CD4-positive, alpha-beta T cell treated with Interferon alpha-2 for 1 hour (primary cell): ENCODE data around the gene BICDL2.

Source experiments
- DNase-seq, 2 donors: peaks; one replicate each; pipeline ENCODE4 v3.0.0-alpha.2; 2020 to 2022

The BICDL2 gene

DNA sequence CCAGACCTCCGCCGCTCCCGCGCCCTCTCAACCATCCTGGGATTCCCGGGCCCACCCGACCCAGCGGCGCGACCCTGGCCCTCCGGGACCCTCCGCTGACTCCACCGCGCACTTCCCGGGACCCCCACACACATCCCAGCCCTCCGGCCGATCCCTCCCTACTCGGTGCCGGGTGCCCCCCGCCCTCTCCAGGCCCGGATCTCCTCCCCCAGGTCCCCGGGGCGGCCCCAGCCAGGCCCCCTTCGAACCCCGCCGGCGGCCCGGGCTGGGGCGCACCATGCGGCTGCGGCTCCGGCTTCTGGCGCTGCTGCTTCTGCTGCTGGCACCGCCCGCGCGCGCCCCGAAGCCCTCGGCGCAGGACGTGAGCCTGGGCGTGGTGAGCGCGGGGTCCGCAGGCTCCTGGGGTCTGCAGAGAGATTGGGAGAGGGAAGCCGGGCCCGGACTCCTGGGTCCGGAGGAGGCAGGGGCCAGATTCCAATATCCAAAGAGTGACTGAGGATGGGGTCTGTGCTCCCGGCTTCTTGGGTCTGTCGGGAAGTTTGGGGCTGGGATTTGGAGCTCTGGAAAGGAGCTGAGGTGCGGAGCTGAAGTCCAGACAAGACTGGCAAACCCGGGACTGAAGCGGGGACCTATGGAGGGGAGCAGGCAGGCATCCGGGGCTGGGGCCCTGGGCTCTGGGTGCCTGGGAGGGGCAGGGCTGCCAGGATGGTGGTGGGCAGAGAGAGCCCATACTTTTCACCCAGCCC lies 10.1 kb upstream of the BICDL2 start:
- no peak for DNase-seq

DNA sequence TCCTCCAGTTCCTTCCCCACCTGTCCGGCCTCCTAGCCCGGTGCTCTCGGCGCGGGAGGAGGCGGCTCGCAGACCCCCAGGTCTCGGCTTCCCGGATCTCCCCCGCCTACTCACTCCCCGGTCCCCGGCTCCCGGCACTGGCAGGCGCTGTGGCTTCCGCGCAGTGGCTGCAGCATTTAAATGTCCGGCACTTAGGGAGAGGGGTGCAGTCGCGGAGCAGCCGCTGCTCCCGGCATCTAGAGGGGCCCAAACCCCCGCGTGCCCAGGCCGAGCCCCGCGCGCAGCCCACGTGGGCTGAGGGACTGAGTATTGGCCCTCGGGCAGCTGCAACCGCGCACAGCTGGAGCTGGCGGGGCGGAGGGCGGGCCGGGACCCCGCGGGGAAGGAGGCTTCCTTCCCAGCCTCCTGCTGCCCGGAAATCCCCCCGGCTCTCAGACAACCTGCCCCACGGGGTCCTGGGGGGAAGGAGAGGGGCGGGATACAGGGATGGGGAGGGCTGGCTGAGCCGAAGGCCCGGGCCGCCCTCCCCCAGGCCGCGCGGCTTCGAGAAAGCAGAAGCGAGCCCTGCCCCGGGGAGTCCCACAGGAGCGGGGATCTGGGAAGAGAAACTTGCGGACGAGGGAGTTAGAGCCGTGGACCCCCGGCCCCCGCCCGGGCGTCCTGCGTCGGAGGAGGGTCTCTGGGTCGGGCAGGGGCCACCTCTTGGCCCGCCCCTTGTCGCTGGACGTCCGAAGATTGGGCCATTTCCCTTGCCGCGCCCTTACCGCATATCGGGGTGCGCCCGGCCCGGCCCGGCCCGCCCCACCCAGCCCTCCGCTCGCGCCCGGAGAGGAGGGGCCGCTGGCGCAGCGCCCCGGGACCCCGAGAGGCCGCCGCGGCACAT lies 9.3 kb upstream of the BICDL2 start, which contains the start of gene MMP25:
Gene MMP25 (plus strand): TSS at position 804 of the 883 bp plus-strand sequence. CDS start 357 bp downstream, outside the sequence.
- no peak for DNase-seq

DNA sequence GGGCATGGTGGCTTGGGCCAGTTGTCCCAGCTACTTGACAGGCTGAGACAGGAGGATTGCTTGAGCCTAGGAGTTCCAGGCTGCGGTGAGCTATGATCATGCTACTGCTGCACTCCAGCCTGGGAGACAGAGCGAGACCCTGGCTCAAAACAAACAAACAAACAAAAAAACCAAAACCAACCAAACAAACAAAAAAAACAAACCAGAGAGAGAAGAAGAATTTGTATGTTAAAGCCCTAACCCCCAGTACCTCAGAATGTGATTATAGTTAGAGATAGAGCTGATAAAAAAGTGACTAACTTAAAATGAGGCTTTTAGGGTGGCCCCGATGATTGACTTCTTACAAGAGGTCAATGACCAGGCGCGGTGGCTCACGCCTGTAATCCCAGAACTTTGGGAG lies 8.0 kb upstream of the BICDL2 start:
- DNase-seq, result no peak

DNA sequence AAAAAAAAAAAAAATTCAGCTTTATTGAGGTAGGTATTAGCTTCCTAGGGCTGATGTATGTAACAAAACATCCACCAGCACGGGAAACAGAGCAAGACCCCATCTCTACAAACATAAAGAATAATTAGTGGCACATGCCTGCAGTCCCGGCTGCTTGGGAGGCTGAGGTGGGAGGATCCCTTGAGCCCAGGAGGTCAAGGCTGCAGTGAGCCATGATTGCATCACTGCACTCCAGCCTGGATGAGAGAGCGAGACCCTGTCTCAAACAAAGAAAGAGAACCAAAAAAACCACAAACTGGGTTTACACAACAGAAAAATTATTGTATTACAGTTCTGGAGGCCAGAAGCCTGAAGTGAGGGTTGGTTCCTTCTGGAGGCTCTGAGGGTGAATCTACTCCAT lies 5.6 kb upstream of the BICDL2 start:
- DNase-seq, result no peak

DNA sequence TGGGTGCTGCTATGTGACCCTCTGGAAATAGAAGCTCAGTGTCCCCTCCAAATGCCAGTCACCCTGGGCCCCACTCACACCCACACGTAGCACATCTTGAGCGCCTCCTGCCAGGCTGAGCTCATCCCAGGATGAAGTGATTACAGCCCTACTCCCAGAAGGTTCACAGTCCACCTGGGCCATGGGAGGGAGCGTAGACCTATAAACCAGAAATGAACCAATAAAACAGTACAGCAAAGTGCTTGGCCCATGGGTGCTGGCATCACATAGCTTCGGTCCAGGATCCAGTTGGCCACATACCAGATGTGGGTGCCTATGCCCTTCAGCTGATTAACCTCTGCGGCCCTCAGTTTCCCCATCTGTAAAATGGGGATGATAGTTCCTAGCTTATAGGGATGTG lies 2.2 kb upstream of the BICDL2 start:
- DNase-seq, result no peak

DNA sequence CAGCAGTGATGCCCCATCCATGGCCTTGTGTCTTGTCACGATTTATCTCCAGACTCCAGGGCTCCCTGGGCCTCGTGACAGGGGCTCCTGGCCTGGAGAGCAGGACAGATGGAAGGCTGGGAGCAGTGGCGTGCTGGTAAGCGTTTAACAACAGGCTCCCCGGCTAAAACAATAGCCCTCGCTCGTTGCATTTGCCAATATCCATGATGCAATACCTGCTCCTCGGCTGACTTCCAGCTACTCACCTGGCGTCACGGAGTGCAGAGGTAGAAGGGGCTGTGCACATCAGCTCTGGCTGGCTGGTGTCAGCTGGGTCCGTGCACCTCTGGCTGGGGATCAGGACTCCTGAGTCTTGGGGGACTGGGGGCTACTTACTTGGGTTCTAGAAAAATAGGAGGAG lies 1.5 kb upstream of the BICDL2 start:
- no peak for DNase-seq

DNA sequence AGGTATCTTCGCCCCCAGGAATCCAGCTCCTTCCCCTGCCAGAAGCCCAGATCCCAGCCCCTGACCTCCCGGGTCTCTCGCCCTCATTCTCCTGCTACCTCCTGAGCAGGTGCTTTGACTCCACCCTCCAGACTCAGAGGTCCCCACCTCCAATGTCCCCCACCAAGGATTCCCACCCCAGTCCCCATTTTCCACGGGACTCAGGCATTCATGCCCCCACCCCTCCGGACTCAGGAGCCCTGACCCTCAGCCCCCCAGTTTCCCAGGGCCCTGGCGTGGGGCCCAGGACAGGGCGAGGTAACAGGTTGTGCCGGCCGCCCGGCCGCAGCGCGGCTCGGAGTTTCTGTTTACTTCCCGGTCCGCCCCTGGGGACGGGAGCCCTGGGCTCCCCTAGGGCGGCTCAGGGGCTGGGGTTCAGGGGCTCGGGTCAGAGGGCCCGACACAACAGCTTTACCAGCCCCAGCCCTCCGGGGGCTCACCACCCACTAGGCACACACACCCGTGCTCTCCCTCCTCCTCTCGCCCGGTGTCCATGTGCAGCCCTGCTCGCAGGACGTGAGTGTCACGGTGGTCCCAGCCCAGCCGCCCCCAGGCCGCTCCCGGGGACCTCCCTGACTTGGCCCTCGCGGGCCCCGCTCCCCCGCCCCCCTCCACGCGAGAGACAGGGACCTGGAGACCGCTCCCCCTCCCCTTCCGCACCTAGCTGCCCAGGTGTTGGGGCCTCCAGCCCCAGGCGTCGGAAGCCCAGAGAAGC lies 595 bp downstream of the BICDL2 start:
- DNase-seq, result no peak

DNA sequence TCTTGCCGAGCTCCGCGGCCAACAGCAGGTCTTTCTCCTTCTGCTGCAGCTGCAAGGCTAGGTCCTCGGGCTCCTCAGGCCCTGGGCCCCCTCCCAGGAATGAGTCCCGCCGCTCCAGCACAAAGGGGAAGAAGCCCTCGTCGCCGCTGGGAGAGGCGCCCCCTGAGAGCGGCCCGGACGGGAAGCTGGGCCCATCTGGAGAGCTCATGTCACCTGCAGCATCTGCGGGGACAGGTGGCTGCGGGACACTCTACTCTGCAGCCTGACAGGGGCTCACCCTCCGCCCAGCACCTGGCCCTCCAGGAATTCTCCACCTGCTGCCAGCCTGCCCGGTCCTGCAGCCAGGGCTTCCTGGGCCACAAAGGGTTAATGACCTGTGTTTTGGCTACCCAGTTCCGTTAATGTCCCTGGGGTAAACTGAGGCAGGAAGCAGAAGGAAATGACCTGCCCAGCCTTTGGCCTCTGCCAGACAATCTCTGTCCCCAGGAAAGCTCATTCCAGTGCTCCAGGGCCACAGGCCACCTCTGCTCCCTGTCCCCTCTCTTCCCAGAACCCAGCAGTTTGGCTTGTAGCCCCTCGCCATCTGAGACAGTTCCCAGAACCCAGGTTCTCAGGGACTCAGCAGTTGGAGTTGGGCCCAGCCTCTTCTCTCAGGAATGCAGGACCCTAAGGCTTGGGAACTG lies 1.3 kb downstream of the BICDL2 start:
- no peak for DNase-seq

DNA sequence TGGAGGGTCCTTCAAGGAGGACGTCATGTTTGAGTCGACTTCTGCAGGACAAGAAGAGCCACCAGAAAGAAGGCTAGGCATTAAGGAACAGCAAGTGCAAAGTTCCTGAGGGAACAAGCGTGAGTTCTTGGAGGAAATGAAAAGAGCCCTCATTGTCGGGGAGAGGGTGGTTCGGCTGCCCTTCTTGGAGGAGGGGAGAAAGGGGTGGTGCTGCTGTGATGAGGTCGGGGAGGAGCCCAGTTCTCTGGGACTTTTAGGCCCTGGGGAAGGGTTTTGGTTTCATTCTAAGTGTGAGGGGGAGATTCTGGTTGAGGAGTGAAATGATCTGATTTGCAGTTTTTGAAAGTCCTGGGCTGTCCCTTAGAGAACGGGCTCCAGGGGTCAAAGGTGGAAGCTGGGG lies 4.1 kb downstream of the BICDL2 start:
- no peak for DNase-seq

DNA sequence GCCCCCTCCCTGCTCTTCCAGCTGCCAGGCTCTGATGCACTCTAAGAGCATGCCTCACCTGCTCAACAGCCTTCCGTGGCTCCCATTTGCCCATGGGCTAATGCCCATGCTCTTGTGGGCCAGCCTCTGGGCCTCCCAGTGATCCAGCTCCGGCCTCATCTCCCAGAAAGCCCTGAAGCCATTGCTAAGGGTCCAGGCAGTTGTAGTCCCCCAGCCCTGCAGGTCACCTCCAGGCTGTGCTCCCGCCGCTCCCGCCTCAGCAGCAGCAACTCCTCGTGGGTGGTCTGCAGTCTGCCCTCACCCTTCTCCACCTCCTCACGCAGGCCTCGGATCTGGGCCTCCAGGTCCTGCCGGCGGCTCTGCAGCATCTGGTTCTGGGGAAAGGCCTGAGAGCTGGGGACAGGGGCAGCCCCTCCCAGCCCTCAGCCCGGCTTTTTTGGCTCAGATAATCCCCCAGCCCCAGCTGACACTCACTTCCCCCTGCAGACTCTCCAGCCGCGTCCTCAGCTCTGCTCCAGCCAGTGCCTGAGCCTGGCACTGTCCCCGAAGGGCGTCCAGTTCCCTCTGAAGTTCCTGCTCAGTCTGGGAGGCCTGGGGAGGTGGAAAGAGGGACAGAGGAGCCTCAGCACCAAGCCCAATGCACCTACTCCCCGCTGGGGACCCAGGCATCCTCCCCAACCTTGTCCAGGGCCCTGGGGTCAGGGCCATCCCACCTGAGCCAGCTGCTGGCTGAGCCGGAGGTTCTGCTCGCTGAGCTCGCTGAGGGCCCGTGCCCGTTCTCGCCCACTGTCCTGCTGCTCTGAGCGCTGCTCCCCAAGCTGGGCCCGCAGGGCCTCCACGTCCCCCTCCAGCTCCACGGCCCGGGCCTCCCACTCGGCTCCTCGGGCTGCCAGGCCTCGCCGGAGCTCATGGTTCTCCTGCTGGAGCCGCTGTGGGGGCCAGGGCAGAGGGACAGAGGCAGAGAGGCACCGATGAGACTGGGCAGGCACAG lies 6.2 kb downstream of the BICDL2 start:
- DNase-seq, result no peak

DNA sequence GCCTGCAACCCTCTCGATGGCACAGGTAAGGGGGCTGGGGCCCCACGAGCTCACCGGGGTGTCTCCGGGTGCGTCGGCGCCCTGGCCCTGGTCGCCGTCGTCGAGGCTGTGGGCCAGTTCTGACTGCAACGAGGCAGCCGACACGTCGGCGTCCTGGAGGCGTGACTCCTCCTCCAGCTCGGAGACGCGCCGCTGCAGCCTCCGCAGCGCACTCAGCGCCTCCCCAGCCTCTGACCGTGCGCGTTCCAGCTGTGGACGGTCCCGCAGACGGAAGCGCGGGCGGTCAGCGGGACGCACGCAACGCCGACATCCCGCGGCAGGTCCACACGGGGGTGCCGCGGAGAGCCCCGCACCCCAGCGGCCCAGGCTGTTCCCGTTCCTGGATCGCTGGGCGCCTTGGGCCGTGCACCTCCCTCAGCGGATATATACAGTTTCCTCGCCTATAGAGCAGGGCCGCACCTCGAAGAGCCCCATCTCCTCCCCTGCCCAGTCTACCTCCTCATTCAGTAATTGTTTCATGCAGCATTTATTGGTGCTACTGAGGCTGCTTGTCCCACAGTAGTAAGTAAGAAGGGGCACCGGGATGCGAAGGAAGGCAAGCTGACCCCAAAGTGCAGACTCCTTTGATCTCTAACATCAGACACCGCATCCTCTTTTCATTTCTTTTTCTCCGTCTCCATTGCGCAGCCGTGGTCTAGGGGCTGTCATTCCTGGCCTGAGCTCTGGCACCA lies 7.1 kb downstream of the BICDL2 start:
- peak in 1 of 2 donors; percentile 51 for DNase-seq

DNA sequence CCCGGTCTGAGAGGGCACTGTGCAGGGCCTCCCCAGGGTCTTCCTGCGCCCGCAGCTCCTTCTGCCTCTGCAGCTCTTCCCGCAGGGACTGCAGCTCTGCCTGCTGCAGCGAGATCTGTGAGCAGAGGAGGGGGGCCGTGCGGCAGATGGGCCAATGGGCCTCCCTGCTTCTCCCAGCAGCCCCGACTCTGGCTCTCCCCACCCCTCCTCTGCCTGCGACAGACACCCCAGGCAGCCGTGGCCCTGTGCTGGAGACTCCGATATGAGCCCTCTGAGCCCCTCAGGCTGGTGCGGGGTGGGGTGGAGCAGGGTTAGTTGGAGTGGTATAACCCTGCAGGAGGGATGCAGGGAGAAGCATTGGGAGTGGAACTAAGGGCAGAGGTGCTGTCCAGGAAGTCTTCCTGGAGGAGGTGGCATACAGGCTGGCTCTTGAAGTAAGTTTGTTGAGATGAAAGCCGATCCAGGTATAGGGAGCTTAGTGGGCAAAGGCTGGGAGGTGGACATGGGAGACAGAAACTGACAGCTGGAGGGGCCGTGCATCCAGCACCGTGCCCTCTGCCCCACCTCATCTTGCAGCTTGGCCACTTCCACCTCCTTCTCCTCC lies 7.9 kb downstream of the BICDL2 start:
- DNase-seq, result no peak

DNA sequence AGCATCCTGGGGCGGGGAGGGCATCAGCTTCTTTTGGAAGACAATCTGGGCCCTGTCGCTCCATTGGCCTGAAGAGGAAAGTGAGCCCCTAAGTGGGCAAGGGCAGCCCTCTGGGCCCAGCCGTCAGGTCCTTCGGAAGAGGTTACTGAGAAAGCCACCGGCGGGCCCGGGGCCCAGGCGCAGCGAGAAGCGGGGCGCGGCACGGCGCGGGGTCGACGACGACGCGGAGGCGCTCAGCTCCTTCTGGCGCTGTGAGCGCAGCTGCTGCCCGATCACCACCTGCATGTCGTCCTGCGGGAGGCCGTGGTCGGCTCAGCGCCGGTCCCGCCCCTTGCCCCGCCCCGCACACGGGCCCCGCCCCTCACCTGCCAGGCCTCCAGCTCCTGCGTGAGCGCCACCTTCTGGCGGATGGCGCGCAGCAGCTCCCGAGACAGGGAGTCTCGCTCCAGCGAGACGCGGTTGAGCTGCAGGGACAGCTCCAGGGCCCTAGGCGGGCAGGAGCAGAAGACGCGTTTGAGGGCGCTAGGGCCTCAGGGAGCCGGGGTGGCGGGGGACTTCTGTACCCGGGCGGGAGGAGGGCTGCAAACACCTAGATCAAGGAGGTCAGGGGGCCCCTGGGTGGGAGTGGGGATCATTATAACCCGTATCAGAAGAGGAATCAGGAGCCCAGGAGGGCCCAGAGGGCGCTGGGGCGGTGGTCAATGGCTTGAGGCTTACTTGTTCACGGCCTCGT lies 8.6 kb downstream of the BICDL2 start:
- peak; percentile 85 to 91 for DNase-seq

DNA sequence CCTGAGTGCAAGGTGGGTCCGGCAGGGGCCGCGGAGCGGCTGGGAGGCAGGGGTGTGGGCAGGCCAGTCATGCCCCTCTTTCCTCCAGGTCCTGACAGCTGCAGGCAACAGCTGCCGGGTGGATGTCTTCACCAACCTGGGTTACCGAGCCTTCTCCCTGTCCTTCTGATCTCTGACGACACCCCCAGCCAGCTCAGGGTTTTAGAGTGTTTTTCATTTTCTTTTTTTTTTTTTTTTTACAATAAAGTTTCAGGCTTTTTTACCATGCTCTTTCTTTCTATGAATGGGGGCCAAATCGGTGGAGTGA lies 9.3 kb downstream of the BICDL2 start:
- no peak for DNase-seq

DNA sequence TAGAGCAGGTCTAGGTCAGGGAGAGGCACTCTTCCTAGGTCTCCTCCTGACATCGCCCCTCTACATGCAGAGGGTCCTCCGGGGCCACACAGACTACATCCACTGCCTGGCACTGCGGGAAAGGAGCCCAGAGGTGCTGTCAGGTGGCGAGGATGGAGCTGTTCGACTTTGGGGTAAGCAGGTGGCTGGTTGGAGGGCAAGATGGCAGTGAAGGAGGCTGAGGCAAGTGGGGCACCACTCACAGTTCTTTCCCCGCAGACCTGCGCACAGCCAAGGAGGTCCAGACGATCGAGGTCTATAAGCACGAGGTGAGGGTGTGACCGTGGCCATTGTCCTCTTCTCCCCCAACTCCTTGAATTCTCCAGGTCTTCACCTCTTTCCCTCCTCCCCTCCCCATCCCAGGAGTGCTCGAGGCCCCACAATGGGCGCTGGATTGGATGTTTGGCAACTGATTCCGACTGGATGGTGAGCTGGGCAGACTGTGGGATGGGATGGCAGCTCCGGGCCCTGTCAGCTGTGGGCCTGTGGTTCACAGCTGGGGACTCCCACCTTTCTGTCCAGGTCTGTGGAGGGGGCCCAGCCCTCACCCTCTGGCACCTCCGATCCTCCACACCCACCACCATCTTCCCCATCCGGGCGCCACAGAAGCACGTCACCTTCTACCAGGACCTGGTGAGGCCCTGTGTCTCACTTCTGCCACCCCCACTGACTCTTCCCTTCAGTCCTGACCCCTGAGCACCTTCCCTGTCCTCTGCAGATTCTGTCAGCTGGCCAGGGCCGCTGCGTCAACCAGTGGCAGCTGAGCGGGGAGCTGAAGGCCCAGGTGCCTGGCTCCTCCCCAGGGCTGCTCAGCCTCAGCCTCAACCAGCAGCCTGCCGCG lies 9.9 kb downstream of the BICDL2 start:
- no peak for DNase-seq

DNA sequence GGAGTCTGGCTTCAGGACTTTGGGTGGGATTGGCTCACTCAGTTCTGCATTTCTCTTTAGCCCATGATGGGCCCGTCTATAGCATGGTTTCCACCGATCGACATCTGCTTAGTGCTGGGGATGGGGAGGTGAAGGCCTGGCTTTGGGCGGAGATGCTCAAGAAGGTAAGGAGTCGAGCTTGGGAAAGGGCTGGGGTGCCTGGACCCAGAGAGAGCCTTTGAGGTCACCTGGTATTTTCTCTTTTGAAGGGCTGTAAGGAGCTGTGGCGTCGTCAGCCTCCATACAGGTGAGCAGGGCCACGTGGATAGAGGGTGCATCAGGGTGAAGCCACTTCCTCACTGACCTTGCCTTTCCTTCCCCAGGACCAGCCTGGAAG lies 10.8 kb downstream of the BICDL2 start:
- DNase-seq, result no peak

DNA sequence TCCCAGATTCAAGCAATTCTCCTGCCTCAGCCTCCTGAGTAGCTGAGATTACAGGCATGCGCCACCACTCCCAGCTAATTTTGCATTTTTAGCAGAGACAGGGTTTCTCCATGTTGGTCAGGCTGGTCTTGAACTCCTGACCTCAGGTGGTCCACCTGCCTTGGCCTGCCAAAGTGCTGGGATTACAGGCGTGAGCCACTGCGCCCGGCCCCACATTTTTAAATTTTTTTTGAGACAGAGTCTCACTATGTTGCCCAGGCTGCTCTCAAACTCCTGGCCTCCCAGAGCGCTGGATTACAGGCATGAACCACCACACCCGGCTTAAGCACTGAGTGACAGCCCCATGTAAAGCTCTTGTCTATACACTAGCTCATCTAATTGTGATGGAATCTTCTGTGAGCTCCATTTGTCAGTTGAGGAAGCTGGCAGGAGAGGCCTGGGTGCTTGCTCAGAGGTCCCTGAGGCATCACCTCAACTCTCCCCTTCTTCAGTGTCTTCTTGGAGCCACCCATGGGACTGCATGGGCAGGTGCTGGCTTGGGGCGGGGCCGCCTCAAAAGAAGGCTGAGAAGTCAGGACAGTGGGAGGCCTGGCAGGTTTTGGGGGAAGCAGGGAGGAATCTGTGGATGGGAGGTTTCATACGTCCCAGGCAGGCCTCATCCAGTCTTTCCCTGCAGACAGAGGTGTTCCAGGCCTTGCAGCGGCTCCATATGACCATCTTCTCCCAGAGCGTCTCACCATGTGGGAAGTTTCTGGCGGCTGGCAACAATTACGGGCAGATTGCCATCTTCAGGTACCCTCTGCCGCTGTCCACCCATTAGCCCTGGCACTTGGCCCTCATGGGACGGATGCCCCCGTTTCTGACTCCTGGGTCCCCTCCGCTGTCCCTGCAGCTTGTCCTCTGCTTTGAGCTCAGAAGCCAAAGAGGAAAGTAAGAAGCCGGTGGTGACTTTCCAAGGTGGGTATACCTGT lies 11.4 kb downstream of the BICDL2 start:
- no peak for DNase-seq
